Iris pigment epithelial cell (primary cell): ENCODE results near the gene BEGAIN.
A peak's percentile ranks its signal among the peaks of the same experiment; 100 is the strongest.

ENCODE experiments used
- DNase-seq: peaks from one replicate; pipeline ENCODE4 v3.0.0-alpha.2; 2011; ENCODE audit warnings: low read depth

The BEGAIN gene

DNA sequence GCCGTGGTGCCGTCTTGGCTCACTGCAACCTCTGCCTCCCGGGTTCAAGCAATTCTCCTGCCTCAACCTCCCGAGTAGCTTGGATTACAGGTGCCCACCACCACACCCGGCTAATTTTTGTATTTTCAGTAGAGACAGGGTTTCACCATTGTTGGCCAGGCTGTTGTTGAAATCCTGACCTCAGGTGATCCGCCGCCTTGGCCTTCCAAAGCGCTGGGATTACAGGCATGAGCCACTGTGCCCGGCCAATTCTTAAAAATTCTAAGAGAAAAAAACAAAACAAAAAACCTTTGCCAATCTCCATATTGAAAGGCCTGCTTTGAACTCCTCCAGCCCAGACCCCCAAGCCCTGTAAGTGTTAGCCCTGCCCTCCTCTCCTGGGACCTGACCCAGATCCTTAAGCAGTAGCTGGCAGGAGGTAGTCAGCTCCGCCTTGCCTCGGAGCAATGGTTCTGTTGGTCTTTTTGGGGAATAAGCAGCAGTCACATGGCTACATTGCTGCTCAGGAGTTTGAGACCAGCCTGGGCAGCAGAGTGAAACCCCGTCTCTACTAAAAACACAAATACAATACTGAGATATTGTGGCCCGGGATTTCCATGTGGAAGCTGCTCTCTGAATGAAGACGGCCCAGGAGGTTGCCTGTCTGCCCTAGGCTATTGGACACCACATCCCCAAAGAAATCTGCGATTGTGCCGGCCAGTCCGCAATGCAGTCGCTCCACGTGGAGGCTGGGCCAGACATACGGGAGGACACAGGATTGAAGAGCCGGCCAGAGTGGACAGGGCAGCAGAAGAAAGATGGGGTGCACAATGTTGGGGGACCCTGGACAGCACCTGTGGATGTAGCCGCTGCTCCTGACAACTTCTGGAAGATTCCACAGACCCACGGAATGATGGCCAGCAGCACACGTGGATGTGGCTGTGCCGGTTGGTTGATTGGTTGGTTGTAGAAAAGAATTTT, 28.8 kb upstream of the BEGAIN start:
- no peak for DNase-seq

DNA sequence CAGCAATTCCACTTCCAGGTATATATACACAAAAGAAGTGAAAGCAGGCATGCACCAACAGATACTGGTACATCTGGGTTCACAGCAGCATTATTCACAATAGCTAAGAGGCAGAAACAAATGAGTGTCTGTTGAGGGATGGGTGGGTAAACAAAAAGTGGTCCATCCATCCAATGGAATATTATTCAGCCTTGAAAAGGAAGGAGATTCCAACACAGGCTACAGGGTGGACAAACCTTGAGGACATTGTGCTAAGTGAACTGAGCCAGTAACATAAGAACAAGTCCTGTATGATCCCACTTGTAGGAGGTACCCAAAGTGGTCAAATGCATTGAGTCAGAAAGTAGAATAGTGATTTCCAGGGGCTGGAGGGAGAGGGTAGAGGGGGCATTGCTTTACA, 27.6 kb upstream of the BEGAIN start:
- no peak for DNase-seq

DNA sequence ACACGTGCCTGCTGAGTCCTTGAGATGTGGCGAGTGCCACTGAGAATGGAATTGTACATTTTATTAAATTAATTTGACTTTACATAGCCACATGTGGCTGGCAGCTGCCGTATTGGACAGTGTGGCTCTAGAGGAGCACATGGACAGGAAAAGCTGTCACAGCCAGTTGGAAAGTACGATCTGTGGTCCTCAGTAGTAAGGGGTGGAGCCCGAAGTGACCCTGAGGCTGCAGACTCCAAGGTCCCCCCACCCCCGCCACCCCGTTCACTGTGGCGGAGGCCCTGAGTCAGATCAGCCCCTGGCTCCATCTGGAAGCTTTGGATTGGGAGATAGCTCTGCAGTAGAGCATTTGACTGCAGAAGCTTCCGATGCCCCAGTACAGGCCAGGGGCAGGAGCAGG, 25.8 kb upstream of the BEGAIN start:
- no peak for DNase-seq

DNA sequence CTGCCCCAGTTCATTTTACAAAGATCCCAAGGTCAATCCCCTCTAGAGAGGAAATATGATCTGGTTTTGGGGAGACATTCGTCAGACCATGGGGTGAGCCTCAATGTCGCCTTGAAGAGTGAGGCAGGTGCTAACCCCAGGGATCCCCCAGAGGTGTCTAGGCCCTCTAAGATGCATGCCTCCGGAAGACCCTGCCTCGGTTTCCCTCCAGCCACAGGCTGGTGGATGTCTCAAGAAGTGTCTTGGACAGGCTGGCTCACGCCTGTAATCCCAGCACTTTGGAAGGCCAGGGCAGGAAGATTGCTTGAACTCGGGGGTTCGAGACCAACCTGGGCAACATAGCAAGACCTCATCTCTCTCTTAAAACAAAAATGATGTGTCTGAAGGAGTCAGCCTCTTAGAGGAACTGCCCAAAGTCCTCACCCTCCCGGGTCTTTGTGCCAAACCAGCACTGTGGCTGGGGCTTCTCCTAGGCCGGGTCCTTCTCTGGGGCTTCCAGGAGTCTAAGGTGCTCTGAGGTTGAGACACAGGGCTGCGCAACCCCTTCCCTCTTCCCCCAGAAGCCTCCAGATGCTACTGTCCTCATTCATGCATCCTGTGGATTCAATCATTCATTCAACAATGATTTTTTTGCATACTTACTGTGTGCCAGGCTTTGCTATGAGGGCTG, 24.7 kb upstream of the BEGAIN start:
- no peak for DNase-seq

DNA sequence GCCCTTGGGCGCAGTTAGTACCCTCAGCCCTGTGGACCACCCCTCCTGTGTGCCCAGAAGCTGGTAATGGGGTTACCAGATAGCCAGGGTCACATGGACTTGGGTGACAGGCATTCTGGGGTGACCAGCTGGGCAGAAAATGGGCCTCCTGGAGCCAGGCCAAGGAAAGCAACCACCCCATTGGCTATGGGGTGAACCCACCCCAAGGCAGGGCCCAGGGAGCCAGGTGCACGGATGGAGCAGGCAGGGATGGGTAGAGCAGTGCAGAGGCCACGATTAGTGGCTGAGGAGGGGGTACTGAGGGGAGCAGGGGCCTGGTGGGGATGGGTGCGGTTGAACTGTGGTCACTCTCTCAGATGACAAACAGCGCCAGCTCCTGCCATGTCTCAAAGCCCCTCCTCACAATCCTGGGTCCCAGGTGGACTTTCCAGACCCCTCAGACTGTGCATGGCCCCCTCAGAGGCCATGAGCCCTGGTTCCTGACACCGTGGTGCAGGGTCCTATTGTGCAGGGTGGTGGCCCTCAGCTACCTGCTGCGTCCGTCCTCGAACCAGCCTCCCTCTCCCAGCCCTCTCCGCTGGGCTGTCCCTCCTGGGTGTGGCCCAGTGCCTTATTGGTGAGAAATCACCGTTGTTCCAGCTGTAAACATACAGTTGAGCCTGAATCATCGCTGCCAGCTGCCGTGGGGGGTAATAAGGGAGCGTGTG, 23.4 kb upstream of the BEGAIN start:
- peak; percentile 38 for DNase-seq

DNA sequence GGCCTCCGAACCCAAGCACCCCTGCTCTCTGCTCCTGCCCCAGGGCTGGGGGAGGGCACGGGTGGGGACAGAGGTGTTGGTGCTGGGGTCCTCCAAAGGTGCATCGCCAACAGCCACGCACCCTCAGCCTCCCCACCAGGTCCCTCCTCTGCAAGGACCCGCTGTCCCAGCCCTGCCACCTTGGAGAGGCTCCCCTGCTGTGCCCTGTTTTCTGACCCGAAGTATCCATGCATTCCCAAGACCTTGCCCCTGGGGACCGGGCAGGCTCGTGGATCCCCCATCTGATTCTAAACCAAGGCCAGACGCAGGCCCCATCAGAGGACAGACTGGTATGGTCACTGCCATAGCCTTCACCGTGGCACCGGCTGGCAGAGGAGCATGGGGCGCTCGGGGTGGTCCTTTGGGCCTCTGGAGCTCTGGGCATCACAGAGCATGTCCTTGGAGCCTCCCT, 22.7 kb upstream of the BEGAIN start:
- no peak for DNase-seq

DNA sequence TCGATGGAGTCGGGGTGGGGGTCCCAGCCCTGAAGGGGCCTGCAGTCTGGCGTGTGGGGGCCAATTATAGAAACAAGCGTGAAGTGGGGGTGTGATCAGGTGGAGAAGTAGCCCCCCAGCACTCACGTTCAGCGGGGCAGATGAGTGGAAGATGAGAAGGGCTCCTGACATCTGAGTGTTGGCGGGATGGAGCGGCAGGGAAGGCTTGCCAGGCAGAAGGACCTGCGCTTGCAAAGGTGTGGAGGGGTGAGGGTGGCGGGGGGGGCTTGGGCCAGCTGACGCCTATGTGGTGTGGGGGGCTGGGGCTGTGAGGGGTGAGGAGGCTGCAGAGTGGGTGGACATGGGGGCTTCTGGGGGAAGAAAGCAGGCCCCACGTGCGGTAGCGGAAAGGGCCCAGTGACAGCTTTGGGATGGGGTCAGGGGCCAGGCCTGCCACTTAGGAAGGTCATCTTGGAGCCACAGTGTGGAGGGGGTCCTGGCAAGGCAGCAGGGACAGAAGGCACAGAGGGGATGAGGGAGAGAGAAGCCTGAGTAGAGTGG, 22.2 kb upstream of the BEGAIN start:
- DNase-seq: no peak

DNA sequence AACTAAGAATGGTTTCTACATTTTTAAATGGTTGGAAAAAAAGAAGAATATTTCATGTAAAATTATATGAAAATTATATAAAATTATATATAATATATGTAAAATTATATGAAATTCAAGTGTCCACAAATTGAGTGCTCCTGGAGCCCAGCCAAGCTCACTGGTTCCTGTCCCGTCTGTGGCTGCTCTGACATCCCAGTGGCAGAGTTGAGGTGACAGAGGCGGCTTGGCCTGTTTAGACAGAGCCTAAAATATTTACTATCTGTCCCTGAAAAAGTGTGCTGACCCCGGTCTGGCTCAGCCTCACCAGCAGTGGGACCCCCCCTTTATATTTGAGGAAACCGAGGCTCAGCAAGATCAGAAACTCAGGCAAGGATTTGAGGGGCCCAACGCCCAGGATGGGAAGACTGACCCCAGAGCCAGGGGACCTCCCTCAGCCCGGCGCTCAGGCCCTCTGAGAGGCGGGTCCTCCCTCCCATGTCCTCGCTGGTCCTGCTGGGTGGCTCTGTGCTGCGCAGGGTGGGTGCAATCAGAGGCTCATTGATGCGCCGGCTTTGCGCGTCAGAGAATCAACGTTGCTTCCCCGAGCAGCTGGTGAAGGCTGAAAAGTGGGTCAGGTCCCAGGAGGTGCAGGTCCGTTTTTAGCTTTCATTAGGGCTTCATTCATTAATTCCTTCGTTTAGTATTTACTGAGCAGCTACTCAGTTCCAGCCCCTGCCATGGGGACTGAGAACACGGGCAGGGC, 21.5 kb upstream of the BEGAIN start:
- DNase-seq: no peak

DNA sequence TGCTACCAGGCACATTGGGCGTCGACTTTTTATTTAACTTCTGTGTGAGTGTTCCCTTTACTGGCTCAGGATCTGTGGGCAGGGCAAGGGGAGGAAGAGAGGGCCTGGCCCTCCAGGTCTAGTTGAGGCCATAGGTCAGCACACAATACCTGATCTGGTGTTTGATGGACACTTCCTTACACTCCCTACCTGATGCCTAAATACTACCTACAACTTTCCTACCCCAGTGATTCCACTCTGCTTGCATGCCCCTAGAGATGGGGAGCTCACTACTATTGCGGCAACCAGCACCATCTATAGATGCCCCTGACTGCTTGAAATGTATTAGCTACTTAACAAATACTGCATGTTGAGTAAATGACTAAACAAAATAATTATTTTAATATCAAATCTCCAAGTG, 20.8 kb upstream of the BEGAIN start:
- DNase-seq: no peak

DNA sequence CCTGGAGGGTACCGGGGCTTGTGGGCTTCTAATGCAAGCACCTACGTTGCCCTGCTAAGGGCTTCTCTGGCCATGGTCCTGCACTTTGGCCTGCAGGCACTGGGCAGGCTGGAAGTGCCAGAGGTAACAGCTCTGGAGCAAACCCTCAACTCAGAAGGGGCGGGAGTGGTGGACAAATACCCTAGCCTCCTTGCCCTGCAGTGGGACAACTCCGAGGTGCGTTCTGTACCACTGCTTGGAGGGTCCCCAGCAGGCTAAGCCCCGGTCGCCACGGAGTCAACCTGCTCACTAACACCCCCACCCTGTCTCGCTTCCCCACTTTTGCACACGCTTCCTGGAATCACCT, 20.4 kb upstream of the BEGAIN start:
- no peak for DNase-seq

DNA sequence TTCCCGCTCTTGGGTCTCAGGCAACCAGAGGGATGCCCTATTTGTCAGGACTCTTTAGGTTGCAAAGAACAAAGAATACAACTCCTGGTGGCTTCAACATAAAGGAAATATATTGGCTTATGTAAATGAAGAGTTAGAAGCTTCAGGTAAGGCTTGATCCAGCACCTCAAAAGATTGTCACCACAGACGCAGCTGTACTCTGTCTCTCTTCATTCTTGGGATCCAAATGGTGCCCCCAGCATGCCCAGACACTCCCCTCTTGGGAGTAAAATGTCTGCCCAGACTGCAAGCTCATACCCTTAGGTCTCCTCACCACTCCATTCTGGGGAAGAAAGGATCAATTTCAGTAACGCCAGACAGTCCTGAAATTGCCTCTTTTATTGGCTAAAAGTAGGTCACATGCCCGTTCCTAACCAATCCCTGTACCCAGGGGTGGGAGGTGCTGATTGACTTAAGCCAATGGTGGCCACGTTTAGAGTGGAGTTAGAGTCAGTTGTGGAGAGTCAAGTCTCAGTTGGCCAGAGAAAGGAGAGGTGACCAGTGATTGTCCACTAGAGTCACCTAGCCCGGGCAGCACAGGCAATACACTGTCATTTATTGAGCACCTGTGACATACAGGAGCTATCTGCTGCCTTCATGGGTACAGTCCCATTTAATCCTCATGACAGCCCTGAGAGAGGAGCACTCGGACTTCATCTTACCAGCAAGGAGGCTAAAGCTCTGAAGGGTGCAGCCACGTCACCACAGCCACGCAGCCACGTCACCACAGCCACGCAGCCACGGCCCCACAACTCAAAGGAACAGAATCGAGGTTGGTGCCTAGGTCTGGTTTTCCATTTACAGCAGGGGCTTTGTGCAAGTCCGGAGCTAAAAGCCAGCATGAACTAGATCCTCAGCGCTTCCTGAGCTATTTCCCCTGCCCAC, 19.7 kb upstream of the BEGAIN start:
- DNase-seq: no peak

DNA sequence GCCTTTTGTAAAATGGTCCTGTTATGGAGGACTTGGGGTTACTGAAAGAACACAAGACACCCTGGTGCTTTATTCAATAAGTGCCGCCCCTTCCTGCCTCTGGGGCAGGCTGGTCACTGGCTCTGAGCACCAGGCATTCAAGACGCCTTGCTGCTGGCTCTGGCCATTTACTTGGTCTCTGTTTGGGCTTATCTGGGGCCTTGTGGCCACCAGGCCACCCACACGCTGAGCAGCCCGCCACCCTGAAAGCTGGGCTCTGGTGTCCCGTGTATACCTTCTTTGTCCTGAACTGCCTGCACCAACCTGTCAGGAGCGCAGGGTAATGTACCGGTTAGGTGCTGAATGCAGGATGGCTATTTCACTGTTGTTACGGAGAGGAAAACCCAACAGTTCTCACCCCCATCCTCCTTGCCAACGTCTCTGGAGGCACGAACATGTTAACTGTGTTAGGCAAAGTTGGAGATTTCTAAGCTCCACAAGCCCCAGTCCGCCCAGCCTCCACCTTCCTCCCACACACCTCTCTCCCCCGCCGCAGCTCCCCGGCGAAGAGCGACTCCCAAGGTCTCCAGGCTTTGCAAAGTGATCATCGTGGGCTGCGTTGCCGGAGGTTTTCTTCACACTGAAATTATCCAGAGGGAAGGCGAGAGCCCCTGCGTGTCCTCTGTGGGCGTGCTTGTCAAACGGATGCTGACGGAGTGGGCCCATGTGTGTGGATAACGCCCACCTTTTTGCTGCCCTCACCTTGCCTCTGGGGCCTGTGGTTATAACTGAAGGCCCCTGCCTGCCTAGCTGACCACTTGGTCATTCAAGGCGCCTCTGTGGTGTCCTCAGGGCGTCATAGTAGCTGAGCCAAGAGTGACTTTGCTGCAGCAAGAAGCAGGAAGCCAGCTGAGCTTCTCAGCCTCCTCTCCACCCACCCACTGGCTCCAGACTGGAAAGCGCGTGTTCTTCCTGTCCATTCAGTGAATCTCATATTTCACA, 18.8 kb upstream of the BEGAIN start:
- DNase-seq: peak; percentile 21

DNA sequence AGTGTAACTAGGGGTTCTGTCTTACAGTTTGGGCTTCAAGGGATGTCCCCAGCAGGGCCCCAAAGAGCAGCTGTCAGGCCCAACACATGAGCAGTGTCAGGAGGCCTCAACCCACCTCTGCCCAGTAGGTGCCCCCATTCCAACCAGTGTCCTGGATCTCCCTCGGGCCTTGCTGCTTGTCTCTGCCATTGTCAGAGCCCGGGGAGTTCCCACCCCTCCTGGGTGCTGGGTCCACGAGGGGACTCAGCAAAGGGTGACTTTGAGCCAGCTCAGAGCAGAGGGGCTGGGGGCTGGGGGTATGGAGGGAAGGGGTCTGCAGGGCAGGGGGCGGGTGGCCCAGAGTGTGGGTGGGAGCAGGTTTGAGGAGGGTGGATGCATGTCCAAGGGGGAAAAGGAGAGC, 18.0 kb upstream of the BEGAIN start:
- DNase-seq: no peak

DNA sequence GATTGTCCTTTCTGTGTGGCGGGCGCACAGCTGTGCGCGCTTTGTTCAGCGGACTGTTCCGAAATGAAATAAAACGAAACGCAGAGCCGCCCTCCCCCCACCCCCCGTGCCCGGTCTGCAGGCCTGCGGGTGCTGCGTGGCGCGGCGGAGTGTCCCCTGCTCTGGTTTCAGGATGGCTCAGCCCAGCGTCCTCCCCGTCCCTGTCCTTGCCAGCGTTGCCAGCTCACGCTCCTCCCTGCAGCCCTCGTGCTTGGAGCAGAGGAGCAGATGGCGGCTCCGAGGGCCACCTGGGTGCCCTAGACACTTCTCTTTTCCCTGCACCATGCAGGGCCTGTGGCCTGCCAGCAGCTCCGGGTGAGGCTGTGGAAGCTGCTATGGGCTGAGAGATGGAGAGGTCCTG, 17.5 kb upstream of the BEGAIN start:
- no peak for DNase-seq

DNA sequence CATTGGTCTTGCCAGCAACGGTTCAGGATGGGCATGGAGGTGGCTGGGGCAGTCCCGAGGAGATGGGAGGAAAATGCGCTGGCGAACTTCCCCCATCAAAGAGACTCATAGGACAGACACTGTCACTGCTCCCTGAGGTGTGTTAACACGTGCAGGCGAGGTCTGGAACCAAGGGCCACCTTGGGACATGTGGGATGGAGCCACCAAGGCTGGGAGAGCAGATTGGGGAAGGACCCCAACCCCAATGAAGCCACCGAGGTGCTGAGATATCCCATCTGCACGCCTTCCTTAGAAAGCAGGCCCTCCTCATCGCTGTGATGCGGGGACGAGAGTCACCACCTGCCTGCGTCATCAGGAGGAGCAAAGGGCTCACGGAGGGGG, 16.9 kb upstream of the BEGAIN start:
- DNase-seq: no peak

DNA sequence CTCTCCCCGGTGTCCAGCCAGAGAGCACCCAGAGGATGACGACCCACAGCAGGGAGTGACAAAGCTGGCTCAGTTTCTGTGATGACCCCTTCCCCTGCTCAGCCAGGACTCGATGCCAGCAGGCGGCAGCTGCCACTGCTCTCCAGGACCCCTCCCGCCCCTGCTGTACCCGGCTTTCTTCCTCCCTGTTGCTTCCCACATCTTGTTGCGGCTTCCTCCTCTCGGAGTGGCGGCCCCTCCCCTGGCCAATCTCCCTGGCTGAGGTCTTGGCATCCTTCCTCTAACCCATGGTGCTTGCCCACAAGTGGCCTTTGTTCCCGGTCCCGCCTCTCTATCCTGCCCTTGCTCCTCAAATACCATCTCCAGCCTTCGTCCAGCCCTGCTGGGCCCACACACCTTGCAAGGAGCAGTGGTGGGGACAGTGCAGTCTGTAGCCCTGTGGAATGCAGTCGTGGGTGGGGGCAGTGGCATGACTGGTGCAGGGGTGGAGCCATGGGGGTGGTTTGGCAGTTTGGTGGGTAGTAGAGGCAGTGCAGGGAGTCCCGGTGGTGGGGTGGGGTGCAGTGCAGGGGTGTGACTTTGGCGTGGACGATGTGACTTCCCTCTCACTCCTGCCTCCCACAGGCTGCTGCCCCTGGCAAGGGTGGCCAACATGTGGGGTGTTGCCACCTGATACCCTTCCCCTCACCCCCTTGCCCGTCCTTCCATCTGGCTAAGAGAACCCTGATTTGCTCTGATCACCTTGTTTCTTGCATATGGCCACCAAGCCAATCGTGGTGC, 16.3 kb upstream of the BEGAIN start:
- no peak for DNase-seq

DNA sequence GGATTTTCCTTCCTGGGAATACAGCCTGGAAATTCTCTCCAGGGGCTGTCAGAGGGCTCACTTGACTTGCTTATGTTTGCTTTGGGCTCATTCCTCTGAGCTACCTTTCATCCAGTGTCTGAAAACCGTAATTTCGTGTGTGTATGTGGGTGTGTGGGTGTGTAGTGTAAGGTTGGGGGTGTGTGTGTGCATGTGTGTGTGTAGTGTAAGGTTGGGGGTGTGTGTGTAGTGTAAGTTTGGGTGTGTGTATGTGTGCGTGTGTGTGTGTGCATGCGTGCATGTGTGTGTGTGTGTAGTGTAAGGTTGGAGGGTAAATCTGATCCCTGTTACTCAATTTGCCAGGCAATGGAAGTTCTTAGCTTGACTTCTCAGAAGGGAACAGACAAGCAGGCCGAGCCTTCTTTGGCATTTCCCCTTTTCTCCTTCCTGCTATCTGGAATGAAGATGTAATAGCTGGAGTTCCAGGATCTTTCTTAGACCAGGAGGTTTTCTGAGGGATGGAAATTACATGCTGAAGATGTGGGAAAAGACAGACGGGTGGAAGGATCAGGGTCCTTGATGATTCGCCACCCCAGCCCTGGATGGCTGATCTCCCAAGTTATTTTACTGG, 15.5 kb upstream of the BEGAIN start:
- no peak for DNase-seq

DNA sequence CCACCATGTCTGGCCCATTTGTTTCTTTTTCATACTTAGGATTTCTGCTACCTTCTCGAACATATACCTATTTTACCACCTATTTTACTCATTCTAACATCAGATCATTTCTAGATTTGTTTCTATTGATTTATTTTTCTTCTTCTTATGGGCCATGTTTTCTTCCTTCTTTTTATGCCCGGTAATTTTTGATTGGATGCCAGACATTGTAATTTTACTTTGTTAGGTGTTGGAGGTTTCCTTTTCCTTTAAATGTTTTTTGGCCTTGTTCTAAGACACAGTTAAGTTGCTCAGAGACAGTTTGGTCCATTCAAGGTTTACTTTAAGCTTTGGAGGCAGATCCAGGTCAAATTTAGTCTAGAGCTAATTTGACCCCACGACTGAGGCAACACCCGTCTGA, 14.7 kb upstream of the BEGAIN start:
- no peak for DNase-seq
